Measurements from ENCODE around the gene CCL4L2.
"Not testable (repeated sequence)": the region's sequence is repeated elsewhere in the genome, so short reads cannot be mapped to it uniquely, and the experiment has no call there.

Gene CCL4L2

GRCh38 chr17:36186810-36187763 lies 23.8 kb upstream of the CCL4L2 start:
- not testable (repeated sequence) for H3K4ac ChIP-seq (ENCODE audit: low read depth, low read length); H3K79me2 ChIP-seq (ENCODE audit: control insufficient read depth, insufficient read depth, low read length, poor library complexity); H4K91ac ChIP-seq (ENCODE audit: low read depth, low read length); H3K36me3 ChIP-seq (ENCODE audit: control insufficient read depth in 1 of 2, insufficient read depth in 2 of 2, low read length in 2 of 2); H2BK12ac ChIP-seq (ENCODE audit: low read length); H3K9ac ChIP-seq (ENCODE audit: low read length); H2AK5ac ChIP-seq (ENCODE audit: low read length); H3K23ac ChIP-seq (ENCODE audit: low read length); H2AFZ ChIP-seq (ENCODE audit: insufficient read depth, low read length, poor library complexity); H2BK5ac ChIP-seq (ENCODE audit: low read depth, low read length, poor library complexity); H3K14ac ChIP-seq (ENCODE audit: low read length); H3K9me3 ChIP-seq (ENCODE audit: insufficient read depth, low read depth, low read length); H3K4me2 ChIP-seq (ENCODE audit: low read length); H4K12ac ChIP-seq (ENCODE audit: low read depth, low read length); DNase-seq; H4K8ac ChIP-seq (ENCODE audit: low read depth, low read length); H3K4me3 ChIP-seq (ENCODE audit: low read depth, low read length); H3K27ac ChIP-seq (ENCODE audit: low read depth, low read length); H3K27me3 ChIP-seq (ENCODE audit: insufficient read depth, low read length); H2BK120ac ChIP-seq (ENCODE audit: insufficient read depth, low read length, poor library complexity); H3K18ac ChIP-seq (ENCODE audit: low read length)
- WGBS (ENCODE audit: extremely low coverage, insufficient coverage, insufficient read length) = no CpG with 5 or more reads among the region's 13 CpGs
- Histone ChIP-seq H3K79me1 (ENCODE audit: low read length) (peaks cover 10% of the 10 kb centered on the region), H3K4me1 (ENCODE audit: control insufficient read depth in 1 of 2, insufficient read depth in 2 of 2, low read length in 2 of 2) (peaks cover 11 to 12% of the 10 kb centered on the region in 2 experiments)

GRCh38 chr17:36187943-36188665 lies 22.8 kb upstream of the CCL4L2 start:
- H3K79me2 ChIP-seq (ENCODE audit: control insufficient read depth, insufficient read depth, low read length, poor library complexity); H2BK5ac ChIP-seq (ENCODE audit: low read depth, low read length, poor library complexity); H3K79me1 ChIP-seq (ENCODE audit: low read length); H4K91ac ChIP-seq (ENCODE audit: low read depth, low read length); H3K18ac ChIP-seq (ENCODE audit: low read length); H3K4me3 ChIP-seq (ENCODE audit: low read depth, low read length); H4K8ac ChIP-seq (ENCODE audit: low read depth, low read length); H3K4me2 ChIP-seq (ENCODE audit: low read length); H2AFZ ChIP-seq (ENCODE audit: insufficient read depth, low read length, poor library complexity); H3K14ac ChIP-seq (ENCODE audit: low read length); H3K36me3 ChIP-seq (ENCODE audit: control insufficient read depth in 1 of 2, insufficient read depth in 2 of 2, low read length in 2 of 2); H3K4ac ChIP-seq (ENCODE audit: low read depth, low read length); H2AK5ac ChIP-seq (ENCODE audit: low read length); H2BK12ac ChIP-seq (ENCODE audit: low read length); H3K9me3 ChIP-seq (ENCODE audit: insufficient read depth, low read depth, low read length); H3K23ac ChIP-seq (ENCODE audit: low read length); H4K12ac ChIP-seq (ENCODE audit: low read depth, low read length); H3K27ac ChIP-seq (ENCODE audit: low read depth, low read length); H3K9ac ChIP-seq (ENCODE audit: low read length); DNase-seq; H3K27me3 ChIP-seq (ENCODE audit: insufficient read depth, low read length); H3K4me1 ChIP-seq (ENCODE audit: control insufficient read depth in 1 of 2, insufficient read depth in 2 of 2, low read length in 2 of 2); H2BK120ac ChIP-seq (ENCODE audit: insufficient read depth, low read length, poor library complexity): not testable (repeated sequence)
- no CpG with 5 or more reads among the region's 5 CpGs for WGBS (ENCODE audit: extremely low coverage, insufficient coverage, insufficient read length)

GRCh38 chr17:36188891-36189306 lies 22.0 kb upstream of the CCL4L2 start:
- no peak overlapping the region for H2BK5ac ChIP-seq (ENCODE audit: low read depth, low read length, poor library complexity)
- no peak overlapping the region for H2BK120ac ChIP-seq (ENCODE audit: insufficient read depth, low read length, poor library complexity)
- no peak overlapping the region for H4K91ac ChIP-seq (ENCODE audit: low read depth, low read length)
- no CpG with 5 or more reads among the region's 7 CpGs for WGBS (ENCODE audit: extremely low coverage, insufficient coverage, insufficient read length)
- no peak overlapping the region for H3K18ac ChIP-seq (ENCODE audit: low read length)
- no peak overlapping the region for H3K4me2 ChIP-seq (ENCODE audit: low read length)
- H3K36me3 ChIP-seq (ENCODE audit: control insufficient read depth in 1 of 2, insufficient read depth in 2 of 2, low read length in 2 of 2) = no peaks in the 10 kb centered on the region
- H3K79me1 ChIP-seq (ENCODE audit: low read length) = peaks cover 2% of the 10 kb centered on the region
- H3K79me2 ChIP-seq (ENCODE audit: control insufficient read depth, insufficient read depth, low read length, poor library complexity) = no peaks in the 10 kb centered on the region
- no peak overlapping the region for H3K23ac ChIP-seq (ENCODE audit: low read length)
- no peak overlapping the region for H3K4me3 ChIP-seq (ENCODE audit: low read depth, low read length)
- no peak overlapping the region for H4K8ac ChIP-seq (ENCODE audit: low read depth, low read length)
- no peak overlapping the region for H2BK12ac ChIP-seq (ENCODE audit: low read length)
- H2AK5ac ChIP-seq (ENCODE audit: low read length) = no peak overlapping the region
- no peak overlapping the region for H3K4ac ChIP-seq (ENCODE audit: low read depth, low read length)
- H3K4me1 ChIP-seq (ENCODE audit: control insufficient read depth in 1 of 2, insufficient read depth in 2 of 2, low read length in 2 of 2) = peaks cover 5% of the 10 kb centered on the region in 2 experiments
- no peaks in the 10 kb centered on the region for H3K27me3 ChIP-seq (ENCODE audit: insufficient read depth, low read length)
- H3K14ac ChIP-seq (ENCODE audit: low read length) = no peak overlapping the region
- peak in 1 of 2 donors; percentile 36 for DNase-seq
- no peak overlapping the region for H3K9ac ChIP-seq (ENCODE audit: low read length)
- H3K27ac ChIP-seq (ENCODE audit: low read depth, low read length) = no peak overlapping the region
- no peak overlapping the region for H2AFZ ChIP-seq (ENCODE audit: insufficient read depth, low read length, poor library complexity)
- no peak overlapping the region for H4K12ac ChIP-seq (ENCODE audit: low read depth, low read length)
- no peaks in the 10 kb centered on the region for H3K9me3 ChIP-seq (ENCODE audit: insufficient read depth, low read depth, low read length)

- not testable (repeated sequence) for H3K9me3 ChIP-seq (ENCODE audit: insufficient read depth, low read depth, low read length); H3K23ac ChIP-seq (ENCODE audit: low read length); H3K14ac ChIP-seq (ENCODE audit: low read length); H2BK120ac ChIP-seq (ENCODE audit: insufficient read depth, low read length, poor library complexity); H2AFZ ChIP-seq (ENCODE audit: insufficient read depth, low read length, poor library complexity); H4K8ac ChIP-seq (ENCODE audit: low read depth, low read length); H4K12ac ChIP-seq (ENCODE audit: low read depth, low read length); H3K9ac ChIP-seq (ENCODE audit: low read length); H3K4ac ChIP-seq (ENCODE audit: low read depth, low read length); H3K27me3 ChIP-seq (ENCODE audit: insufficient read depth, low read length); H3K18ac ChIP-seq (ENCODE audit: low read length); H3K79me1 ChIP-seq (ENCODE audit: low read length); H3K4me2 ChIP-seq (ENCODE audit: low read length); H2AK5ac ChIP-seq (ENCODE audit: low read length); H3K79me2 ChIP-seq (ENCODE audit: control insufficient read depth, insufficient read depth, low read length, poor library complexity); H3K27ac ChIP-seq (ENCODE audit: low read depth, low read length); H4K91ac ChIP-seq (ENCODE audit: low read depth, low read length); H3K4me3 ChIP-seq (ENCODE audit: low read depth, low read length); H2BK5ac ChIP-seq (ENCODE audit: low read depth, low read length, poor library complexity); H3K4me1 ChIP-seq (ENCODE audit: control insufficient read depth in 1 of 2, insufficient read depth in 2 of 2, low read length in 2 of 2); H2BK12ac ChIP-seq (ENCODE audit: low read length); H3K36me3 ChIP-seq (ENCODE audit: control insufficient read depth in 1 of 2, insufficient read depth in 2 of 2, low read length in 2 of 2); DNase-seq
- no CpG with 5 or more reads among the region's 5 CpGs for WGBS (ENCODE audit: extremely low coverage, insufficient coverage, insufficient read length)
Observed at GRCh38 chr17:36189993-36190392, 20.9 kb upstream of the CCL4L2 start.

Data from trophoblast cell (in vitro differentiated cells and primary cell).